Activated CD8-positive, alpha-beta memory T cell treated with anti-CD3 and anti-CD28 coated beads for 4 hours (primary cell): ENCODE measurements around the gene SEMA4A.

Source experiments
- DNase-seq, 2 donors: peaks; one replicate each; pipeline ENCODE4 v3.0.0-alpha.2; 2020; ENCODE audit warnings: low read depth in 2 of 2

Gene SEMA4A

DNA sequence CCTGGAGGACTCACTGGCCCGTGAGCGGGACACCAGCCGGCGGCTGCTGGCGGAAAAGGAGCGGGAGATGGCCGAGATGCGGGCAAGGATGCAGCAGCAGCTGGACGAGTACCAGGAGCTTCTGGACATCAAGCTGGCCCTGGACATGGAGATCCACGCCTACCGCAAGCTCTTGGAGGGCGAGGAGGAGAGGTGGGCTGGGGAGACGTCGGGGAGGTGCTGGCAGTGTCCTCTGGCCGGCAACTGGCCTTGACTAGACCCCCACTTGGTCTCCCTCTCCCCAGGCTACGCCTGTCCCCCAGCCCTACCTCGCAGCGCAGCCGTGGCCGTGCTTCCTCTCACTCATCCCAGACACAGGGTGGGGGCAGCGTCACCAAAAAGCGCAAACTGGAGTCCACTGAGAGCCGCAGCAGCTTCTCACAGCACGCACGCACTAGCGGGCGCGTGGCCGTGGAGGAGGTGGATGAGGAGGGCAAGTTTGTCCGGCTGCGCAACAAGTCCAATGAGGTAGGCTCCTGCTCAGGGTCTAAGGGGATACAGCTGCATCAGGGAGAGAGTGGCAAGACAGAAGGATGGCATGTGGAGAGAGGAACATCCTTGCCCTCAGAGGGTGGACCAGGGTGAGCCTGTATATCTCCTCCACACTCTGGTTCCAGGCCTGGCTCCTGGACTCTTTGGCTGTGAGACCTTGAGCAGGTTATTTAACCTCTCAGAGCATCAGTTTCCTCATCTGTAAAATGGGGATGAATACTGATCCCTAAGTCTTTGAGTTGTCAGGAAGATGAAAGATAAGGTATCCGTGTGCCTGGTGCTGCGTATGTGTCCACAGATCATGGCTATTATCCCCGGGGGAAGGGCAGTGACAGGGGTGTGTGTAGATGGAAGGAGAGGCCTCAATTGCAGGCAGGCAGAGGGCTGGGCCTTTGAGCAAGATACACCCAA is 17.2 kb upstream of the SEMA4A start:
- DNase-seq, result no peak

DNA sequence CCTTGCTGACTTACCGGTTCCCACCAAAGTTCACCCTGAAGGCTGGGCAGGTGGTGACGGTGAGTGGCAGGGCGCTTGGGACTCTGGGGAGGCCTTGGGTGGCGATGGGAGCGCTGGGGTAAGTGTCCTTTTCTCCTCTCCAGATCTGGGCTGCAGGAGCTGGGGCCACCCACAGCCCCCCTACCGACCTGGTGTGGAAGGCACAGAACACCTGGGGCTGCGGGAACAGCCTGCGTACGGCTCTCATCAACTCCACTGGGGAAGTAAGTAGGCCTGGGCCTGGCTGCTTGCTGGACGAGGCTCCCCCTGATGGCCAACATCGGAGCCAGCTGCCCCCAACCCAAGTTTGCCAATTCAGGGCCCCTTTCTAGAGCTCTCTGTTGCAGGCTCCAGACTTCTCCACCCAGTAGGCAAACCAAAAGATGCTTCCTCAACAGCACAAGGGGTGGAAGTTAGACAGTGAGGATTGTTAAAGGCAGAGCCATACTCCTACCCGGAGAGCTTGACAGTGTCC is 16.4 kb upstream of the SEMA4A start:
- no peak for DNase-seq

DNA sequence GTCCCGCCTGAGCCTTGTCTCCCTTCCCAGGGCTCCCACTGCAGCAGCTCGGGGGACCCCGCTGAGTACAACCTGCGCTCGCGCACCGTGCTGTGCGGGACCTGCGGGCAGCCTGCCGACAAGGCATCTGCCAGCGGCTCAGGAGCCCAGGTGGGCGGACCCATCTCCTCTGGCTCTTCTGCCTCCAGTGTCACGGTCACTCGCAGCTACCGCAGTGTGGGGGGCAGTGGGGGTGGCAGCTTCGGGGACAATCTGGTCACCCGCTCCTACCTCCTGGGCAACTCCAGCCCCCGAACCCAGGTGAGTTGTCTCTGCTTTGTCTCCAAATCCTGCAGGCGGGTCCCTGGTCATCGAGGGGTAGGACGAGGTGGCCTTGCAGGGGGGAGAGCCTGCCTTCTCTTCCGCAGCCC is 14.9 kb upstream of the SEMA4A start:
- no peak for DNase-seq

DNA sequence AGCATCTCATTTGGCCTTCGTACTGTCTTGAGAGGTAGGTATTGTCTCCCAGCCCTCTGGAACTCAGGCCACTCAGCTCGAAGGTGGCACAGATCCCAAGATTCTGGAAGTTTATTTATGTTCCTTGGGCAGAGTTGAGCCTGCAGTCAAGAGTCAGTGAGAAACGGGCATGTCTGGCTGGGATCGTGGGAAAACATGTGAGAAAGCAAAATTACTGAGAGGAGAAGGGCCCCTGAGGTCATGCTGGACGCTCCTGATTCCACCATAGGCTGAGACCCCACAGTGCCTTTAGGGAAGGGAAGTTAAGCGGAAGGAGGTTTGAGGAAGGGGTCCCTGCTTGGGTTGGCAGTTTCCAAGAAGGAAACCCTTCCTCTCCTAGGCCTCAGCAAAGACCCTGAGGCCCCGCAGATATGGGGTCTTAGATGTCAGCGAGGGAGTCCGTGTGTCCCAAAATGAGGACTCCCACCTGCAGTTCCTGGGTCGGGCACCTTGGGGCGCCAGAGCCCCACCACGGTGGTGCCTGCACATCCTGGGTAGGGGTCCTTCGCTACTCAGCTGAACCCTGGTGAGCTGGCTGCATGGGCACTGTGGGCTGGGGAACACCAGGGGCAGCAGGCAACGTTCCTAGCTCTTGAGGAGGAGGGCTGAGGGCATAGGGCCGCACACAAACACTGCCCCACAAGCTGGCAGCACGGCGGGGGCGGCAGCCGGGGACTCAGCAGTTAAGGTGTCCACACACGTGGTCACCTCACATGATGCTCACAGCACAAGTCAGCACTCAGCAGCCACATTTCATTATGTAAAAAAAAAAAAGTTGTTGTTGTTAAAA is 12.3 kb upstream of the SEMA4A start:
- DNase-seq, result no peak

DNA sequence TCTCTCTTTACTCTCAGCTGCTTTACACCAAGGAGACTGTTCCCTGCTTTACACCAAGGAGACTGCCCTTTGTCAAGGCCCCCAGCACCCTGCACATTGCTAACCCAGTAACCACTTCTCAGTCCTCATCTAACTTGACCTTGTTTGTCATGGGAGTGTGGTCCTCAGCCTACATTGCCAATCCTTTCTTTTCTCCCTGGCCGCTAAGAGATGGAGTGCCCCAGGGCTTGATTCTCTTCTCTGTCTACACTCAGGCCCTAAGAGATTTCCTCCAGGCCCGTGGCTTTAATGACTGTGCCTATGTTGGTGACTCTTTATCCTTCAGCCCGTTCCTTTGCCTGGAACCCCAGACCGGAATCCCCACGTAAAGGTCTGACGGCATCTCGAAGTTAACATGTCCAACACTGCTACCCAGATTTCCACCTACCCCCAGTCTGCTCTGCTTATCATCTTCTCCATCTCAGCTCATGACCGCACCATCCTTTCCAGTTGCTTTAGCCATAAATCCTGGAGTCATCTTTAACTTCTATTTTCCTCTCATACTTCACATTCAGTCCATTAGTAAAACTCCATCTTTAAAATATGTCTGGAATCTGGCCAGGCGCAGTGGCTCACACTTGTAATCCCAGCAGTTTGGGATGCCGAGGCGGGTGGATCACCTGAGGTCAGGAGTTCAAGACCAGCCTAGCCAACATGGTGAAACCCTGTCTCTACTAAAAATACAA is 9.5 kb upstream of the SEMA4A start:
- no peak for DNase-seq

DNA sequence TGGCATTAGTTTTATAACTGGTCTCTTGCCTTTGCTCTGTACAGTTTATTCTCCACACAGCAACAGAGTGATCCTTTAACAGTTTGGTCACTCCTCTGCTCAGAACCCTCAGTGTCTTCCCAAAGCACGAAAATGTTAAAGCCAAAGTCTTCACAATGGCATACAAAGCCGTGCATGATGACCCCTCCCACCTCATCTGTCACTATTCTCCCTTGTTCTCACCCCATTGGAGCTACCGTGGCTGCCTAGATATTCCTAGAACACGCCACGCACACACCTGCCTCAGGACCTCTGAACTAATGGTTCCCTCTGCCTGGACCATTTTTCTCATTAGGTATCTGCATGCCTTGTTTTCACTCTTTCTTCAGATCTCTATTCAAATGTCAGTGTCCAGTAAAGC is 8.6 kb upstream of the SEMA4A start:
- no peak for DNase-seq

DNA sequence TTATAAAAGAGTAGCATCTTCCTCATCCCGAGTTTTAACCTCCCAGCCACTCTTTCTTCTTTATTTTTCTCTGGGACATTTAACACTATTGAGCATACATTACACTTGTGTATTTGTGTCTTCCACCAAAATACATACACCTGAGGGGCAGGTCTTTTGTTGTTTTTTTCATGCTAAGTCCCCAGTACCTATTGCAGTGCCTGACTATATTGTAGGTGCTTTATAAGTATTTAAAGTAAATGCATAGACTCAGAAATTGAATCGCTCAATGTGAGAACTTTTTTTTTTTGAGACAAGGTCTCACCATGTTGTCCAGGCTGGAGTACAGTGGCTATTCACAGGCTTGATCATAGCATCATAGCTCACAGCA is 7.8 kb upstream of the SEMA4A start:
- DNase-seq, result no peak

DNA sequence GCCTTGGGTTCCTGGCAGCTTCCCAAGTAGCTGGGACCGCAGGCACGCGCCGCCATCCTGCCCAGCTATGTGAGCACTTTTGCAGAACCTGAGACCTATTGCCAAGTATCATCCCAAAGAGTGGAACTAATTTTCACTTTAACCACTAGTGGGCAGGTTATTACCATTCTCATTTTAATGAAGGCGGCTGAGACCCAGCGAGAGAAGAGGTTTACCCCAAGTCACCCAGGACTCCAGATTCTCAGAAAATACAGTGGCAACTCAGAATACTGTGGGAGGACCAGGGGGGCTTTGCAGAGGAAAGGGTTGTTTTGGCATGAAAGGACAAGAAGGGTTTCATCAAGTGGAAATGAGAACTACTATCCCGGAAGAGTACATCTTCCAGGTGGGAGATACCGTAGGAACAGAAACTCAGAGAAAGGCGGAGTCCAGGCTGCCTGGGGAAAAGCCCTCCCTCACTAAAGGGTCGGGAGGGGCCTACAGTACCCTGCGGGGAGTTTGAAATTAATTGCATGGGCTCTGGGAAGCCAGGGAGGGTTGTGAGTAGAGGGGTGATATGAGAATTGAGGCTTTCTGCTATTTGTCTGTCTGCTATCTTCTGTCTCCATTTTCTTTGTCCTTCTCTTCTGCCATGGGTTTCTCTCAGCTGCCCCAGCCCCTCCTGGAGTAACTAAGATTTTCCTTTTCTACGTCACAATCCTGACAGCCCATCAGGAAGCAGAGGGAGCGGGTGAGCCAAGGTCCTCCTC is 7.2 kb upstream of the SEMA4A start:
- DNase-seq, result no peak

DNA sequence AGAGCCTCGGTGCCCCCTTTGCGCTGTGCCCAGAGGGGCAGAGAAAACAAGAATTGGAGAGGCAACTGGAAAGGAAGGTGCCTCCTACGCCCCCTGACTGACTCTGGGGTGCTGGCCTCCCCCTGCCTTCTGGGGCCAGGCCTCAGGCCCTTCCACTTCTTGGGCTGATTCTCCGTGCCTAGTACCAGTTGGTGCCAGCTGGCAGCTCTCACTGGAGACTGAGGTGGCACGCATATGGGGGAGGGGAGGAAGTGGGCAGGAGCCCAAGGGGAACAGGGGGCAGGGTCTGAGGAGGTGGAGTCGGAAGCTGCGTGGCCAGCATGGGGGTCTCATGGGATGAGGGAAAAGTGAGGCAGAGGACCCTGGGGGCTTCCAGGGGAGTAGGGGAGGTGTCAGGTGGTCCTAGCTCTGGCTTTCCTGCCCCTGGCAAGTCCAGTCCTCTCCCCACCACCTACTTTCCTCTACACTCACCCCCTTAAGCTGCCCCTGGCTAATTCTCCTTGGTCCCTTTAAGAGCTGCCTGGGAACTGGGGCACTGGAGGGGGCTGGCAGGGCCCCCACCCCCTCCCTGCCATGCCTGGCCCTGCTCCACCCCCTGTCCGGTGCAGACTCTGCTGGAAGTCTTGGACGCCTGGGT is 6.5 kb upstream of the SEMA4A start:
- no peak for DNase-seq

DNA sequence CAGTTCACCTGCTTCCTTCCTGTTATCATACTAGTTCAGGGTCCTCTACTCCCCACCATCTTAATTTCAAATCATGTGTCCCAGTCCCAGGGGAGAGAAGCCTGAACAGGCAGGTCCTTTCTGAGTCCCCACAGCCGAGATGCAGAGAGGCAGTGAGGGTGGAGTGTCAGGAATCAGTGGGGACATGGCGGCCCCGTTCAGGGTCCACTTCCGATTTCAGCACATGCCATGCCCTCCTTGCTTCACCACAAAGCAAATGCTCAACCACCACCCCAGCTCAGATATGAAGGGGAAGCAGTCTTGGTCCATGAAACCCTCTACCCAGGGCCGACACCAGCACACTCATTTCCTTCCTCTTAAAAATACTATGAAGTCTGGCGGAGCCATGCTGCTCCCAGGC is 5.2 kb upstream of the SEMA4A start:
- no peak for DNase-seq

DNA sequence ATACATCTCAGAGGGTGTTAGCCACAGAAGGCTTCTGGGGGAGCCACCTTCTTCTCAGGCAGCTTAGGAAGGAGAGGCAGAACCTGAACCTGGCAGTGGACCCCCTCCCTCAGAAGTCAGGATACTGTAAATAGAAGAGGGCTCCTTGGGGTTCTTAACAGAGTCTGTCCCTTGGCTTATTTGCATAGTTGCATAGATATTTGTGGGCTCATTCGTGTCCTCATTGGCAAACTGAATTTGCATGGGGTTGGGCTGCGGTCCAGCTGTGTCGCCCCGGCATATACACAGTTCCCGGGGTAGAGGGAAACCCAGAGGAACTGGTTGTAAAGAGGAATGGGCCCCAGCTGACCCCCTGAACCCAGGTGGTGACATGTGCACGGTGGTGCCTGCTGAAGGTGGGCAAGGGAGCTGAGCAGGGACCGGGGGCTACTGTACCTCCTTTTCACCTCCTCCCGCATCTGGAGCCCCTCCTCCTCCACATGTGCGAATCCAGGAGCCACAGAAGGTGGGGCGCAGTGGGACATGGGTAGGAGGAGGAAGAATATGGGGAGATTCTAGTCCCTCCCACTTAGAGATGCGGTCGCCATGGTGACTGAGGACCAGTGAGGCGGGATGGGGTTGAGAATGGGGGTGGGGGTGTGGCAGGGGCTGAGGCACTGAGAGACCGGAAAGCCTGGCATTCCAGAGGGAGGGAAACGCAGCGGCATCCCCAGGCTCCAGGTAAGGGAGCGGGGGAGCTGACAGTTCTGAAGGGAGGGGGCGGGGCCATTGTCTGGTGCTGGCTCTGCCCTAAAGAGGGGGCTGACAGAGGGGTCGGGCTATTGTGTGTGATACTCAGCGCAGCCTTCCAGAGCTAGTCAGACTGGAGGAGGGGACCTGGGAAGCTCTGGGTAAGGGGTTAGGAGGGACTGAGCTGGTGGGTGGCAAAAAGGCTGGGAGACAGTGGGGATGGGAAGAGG is 3.7 kb upstream of the SEMA4A start:
- no peak for DNase-seq

DNA sequence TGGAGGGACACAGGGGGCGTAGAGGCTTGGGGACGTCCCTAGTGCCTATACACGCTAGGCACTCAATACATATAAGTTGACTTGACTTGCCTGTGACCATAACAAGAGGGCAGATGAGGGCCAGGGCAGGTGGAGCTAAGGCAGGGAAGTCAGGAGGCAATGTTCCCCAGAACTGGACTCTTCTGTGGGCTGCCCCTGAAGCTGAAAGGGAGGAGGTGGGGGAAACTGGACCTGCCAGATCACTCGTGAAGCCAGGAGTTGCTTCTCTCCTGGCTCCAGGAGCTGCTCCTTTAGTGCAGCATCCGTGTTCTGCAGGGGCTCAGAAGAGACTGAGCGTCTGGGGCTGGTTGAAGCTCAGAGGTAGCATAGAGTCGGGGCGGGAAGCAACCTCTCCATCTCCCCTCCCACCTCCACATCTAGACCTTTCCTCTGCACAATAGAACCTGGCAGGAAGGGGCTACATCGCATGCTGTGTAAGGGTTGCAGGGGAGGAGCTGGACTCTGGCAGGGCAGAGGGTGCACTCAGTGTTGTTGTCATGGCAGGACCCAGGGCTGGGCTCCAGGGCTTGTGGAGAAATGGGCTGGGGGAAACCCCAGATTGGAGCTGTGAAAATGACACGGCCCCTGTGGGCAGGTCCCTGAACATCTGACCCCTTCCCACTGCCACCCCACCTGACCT is 2.9 kb upstream of the SEMA4A start:
- no peak for DNase-seq

DNA sequence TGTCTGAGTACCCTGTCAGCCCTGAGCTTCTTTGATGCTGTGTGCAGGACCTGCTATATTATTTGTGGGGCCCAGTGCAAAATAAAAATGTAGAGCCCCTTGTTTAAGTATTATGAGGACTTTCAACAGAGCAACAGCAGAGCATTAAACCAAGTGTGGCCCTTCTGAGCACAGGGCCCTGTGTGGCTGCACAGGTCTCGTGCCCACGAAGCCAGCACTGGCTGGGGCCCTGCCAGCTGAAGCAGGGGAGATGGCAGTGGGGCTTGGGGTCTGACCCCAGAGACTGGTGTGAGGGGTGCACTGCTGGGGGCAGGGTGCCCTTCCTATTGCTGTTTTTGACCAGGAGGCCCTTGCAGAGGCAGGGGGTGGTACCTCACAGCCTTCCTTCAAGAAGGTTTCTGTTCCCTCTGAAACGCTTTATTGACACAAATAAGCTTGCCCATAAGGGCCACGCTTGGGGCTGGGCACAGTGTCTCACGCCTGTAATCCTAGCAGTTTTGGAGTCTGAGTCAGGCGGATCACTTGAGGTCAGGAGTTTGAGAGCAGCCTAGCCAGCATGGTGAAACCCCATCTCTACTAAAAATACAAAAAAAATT is 2.2 kb upstream of the SEMA4A start:
- no peak for DNase-seq

DNA sequence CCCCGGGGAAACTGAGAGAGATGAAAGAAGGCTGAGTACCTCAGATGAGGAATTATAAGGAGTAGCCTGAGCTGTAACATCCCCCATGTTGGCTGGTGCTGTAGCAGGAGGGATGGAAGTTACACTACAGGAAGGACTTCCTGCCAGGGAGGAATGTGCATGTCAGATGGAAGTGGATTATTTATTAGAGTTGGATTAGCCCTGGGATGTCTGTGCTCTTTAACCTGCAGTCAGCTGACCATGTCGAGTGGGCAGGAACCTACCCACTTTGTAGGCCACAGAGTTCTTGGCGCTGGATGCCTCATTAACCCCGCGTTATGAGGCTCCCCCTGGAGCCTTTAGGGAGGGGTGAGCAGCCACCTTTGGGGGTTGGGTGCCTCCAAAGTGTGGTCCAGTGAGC is 757 bp upstream of the SEMA4A start:
- no peak for DNase-seq

DNA sequence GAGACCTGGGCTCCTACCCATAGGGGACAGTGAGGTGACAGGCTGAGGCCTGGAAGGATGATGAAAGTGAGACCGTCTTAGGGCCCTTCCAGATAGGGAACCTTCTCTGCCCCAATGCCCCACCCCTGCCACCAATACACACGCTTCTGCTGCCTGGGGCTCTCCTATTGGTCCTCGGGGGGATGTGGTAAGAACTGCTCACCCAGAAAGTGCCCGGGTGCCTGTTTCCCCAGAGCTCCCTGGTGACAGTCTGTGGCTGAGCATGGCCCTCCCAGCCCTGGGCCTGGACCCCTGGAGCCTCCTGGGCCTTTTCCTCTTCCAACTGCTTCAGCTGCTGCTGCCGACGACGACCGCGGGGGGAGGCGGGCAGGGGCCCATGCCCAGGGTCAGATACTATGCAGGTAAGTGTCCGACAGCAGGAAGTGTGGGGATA is 948 bp downstream of the SEMA4A start:
- DNase-seq, result no peak

DNA sequence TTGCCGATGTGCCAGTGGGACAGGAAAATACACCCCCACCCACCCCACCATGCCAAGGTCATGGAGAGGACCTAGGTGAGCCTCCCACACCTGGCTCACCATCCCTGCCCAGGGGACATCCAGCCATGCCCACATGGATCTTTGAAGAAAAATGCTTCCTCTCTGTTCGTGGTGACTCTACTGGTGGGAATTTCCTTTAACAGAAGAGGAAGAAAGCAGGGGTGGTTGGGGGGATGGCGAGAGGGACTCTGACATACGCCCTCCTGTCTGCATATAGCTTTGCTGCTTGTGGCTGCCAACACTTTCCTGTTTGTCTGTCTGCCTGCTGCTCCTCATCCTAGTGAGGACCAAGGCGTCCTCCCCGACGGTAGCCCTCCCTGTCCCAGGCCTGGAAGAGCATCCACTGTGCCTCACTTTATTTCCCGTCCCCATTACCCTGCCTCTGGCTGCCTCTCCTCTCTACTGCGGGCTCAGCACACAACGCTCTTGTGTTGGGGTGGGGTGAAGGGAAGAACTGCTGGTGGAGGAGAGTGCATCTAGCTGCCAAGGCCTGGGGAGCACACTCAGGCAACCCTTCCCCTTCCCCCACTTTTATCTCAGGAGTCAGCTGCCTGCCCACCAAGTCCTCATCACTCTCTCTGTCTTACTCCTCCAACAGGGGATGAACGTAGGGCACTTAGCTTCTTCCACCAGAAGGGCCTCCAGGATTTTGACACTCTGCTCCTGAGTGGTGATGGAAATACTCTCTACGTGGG is 2.5 kb downstream of the SEMA4A start:
- no peak for DNase-seq

DNA sequence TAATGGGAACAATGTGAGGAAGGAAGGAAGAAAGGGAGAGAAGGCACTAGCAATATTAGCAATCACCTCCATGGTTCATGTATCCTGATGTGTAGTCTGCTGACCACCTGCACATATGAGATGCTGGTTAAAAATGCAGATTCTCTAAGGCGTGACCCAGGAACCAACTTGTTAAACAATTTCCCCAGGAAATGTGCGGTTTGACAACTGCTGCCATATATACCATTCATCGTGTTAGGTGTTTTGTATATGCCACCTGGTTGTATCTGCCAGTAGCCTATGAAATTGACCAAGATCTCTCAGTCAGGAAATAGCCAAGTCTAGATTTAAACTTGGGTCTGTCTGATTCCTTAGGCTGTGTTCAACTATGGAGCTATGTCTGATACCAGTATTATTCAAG is 4.1 kb downstream of the SEMA4A start:
- no peak for DNase-seq

DNA sequence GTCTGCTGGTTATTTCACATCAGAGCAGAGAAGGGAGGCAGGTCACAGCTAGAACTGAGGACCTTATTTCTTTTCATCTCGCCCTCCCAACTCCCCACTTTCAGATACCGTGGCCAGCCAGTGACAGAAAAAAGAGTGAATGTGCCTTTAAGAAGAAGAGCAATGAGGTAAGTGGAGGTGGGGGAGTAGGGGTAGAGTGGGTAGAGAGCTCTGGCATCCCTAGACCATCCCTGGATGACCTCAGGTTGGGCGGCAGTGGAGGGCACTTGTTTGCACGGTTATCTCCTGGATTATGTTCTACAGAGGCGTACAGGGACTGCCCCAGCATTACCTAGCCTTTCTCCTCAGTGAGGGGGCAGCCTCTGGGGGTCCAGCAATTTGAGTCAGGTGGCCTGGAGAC is 4.6 kb downstream of the SEMA4A start:
- no peak for DNase-seq
